ENCODE data around the gene MACROD2.

DNA sequence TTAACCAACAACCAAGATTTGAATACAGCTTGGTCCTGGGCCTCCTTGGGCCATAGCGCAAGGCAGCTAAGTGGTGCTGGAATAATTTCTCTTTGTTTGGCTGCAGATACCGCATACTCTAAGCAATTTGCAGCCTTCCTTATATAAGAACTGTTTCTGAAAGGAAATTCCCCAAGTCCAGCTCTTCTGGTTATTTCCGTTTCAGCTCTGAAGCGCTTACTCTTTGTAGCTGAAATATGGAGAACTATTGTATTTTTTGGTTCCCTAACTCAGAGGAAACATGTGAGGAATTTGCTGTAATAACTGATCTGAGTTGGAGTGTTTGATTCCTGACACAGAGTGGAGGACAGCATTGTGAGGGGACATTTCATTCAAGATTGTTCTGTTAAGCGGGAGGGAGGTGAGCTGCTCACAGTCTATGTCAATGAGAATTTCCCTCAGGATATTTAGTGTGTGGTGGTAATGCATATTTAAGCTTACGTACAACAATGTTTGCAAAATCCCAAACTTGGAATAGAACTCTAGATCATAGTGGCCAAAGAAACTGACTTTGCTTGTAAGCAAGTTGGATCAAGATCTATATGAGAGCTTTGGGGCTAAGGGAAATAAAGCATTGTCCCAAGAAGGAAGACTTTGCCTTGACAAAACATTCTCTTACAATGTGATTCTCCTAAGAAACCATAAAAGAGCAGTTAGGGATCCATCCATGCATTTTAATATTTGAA, 918.7 kb downstream of the MACROD2 start:
- TF ChIP-seq POLR2A (IDR thresholded peaks at IDR 0.05), result no peak
- TF ChIP-seq, protein P1, sequence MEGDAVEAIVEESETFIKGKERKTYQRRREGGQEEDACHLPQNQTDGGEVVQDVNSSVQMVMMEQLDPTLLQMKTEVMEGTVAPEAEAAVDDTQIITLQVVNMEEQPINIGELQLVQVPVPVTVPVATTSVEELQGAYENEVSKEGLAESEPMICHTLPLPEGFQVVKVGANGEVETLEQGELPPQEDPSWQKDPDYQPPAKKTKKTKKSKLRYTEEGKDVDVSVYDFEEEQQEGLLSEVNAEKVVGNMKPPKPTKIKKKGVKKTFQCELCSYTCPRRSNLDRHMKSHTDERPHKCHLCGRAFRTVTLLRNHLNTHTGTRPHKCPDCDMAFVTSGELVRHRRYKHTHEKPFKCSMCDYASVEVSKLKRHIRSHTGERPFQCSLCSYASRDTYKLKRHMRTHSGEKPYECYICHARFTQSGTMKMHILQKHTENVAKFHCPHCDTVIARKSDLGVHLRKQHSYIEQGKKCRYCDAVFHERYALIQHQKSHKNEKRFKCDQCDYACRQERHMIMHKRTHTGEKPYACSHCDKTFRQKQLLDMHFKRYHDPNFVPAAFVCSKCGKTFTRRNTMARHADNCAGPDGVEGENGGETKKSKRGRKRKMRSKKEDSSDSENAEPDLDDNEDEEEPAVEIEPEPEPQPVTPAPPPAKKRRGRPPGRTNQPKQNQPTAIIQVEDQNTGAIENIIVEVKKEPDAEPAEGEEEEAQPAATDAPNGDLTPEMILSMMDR (IDR thresholded peaks at IDR 0.05), result no peak

Measured in ovary (tissue), 3 donors.